ENCODE data around the gene ROCK2. TPM values are rescaled to one million over a fixed set of nuclear protein-coding genes. Genes with fewer than 3 reads are reported as not detected.

Gene ROCK2
- total and polyA plus RNA-seq, 2 of the 13 experiments (the other 11 are each of a cell fraction or from before 2014, with no cell fraction given): 38.1 to 119 TPM

DNA sequence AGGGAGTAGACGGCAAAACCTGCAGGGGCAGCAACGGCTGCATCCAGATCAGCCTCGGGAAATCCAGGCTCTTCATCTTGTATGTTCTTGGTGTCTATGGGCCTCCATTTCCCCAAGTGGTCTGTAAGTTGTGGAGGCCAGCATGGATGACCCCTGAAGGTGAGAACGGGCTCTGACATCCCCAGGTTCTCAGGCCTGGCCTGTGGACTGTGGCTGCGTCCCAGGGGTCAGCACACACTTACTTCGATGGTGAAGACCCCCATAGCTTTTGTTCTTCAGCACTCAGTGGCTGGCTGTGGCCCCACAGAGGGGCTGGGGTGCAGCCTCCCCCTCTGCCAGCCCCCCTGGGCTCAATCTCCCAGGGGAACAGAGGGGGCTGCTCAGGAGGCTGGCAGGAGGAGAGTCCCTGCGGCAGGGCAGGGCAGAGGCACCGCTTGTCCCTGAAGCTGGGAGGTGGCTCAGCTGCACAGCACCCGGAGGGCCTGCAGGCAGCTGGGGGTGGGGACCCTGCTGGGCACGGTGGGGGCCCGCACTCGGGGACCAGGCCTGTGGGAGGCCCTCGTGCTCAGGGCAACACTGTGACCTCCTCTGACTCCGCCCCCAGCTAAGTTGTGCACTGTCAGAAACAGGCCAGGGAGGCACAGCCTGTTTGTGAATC is 185.4 kb downstream of the ROCK2 start (continued):
- TF ChIP-seq ZNF558 (CRISPR knock-in tag; IDR thresholded peaks at IDR 0.05; ENCODE audit: borderline replicate concordance) (no peak), ZNF317 (CRISPR knock-in tag; IDR thresholded peaks at IDR 0.05) (no peak), HNF4G (IDR thresholded peaks at IDR 0.05; ENCODE audit: borderline replicate concordance, low read depth, low read length) (no peak), HNF4G (CRISPR knock-in tag; IDR thresholded peaks at IDR 0.05; ENCODE audit: borderline replicate concordance, low read depth) (no peak), CREBL2 (CRISPR knock-in tag; IDR thresholded peaks at IDR 0.05; ENCODE audit: borderline replicate concordance) (no peak), RBM39 (IDR thresholded peaks at IDR 0.05; ENCODE audit: low read depth, low read length, poor library complexity, severe bottlenecking) (no peak), SYNCRIP (IDR thresholded peaks at IDR 0.05; ENCODE audit: insufficient read depth, low read depth, low read length) (no peak), POLR2AphosphoS2 (IDR thresholded peaks at IDR 0.05; ENCODE audit: low read depth, low read length) (no peak), PATZ1 (CRISPR knock-in tag; IDR thresholded peaks at IDR 0.05) (peak; percentile 79), SMAD3 (CRISPR knock-in tag; IDR thresholded peaks at IDR 0.05) (no peak), SP140L (CRISPR knock-in tag; IDR thresholded peaks at IDR 0.05; ENCODE audit: borderline replicate concordance) (no peak), CSRNP2 (CRISPR knock-in tag; conservative IDR thresholded peaks at IDR 0.05; ENCODE audit: low read depth) (no peak), SSRP1 (CRISPR knock-in tag; IDR thresholded peaks at IDR 0.05) (no peak), ZNF678 (CRISPR knock-in tag; IDR thresholded peaks at IDR 0.05) (no peak), NONO (IDR thresholded peaks at IDR 0.05) (no peak), NONO (CRISPR knock-in tag; conservative IDR thresholded peaks at IDR 0.05) (no peak), MLX (CRISPR knock-in tag; IDR thresholded peaks at IDR 0.05) (no peak), ONECUT2 (CRISPR knock-in tag; IDR thresholded peaks at IDR 0.05) (no peak), ATF6 (CRISPR knock-in tag; conservative IDR thresholded peaks at IDR 0.05) (no peak), NR2F6 (IDR thresholded peaks at IDR 0.05) (no peak), NR2F6 (CRISPR knock-in tag; IDR thresholded peaks at IDR 0.05) (peak; percentile 60; the same call in 1 of the 2 replicates), NR2C2 (CRISPR knock-in tag; IDR thresholded peaks at IDR 0.05; ENCODE audit: borderline replicate concordance) (no peak), ZNF768 (CRISPR knock-in tag; IDR thresholded peaks at IDR 0.05) (peak; percentile 60; the same call in 1 of the 2 replicates)
- TF ChIP-seq, protein P1, sequence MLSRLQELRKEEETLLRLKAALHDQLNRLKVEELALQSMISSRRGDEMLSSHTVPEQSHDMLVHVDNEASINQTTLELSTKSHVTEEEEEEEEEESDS (CRISPR knock-in tag; IDR thresholded peaks at IDR 0.05; ENCODE audit: borderline replicate concordance): no peak

Measured in HepG2 (cell line).